NCI-H748 (cell line): ENCODE measurements around the gene ZNF367.

Experiments
- DNase-seq: peaks from one replicate; lab custom pipeline; 2025; ENCODE audit not compliant: unreplicated experiment; lab: John Stamatoyannopoulos, UW

Gene ZNF367

DNA sequence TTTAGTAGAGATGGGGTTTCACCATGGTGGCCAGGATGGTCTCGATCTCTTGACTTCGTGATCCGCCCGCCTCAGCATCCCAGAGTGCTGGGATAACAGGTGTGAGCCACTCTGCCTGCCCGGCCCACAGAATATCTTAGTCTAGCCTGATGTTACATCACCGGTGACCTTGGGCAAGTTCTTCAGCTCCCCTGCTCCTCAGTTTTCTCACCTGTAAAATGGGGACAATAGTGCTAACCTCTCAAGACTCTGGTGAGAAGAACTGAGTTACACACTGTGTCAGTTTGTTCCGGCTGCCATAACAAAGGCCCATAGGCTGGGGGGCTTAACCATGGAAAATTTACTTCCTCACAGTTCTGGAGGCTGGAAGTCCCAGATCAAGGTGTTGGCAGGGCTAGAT is 19.3 kb upstream of the ZNF367 start:
- no peak for DNase-seq

- DNase-seq = no peak
Observed at GRCh38 chr9:96436456-96437126, 18.4 kb upstream of the ZNF367 start.

GRCh38 chr9:96436063-96436455 is 17.9 kb upstream of the ZNF367 start:
- DNase-seq = no peak

GRCh38 chr9:96435345-96435744 is 17.2 kb upstream of the ZNF367 start:
- DNase-seq = no peak

- DNase-seq = no peak
Observed at GRCh38 chr9:96430377-96430776, 12.2 kb upstream of the ZNF367 start.

GRCh38 chr9:96429732-96430131 is 11.6 kb upstream of the ZNF367 start:
- DNase-seq = no peak

GRCh38 chr9:96425500-96426169 is 7.5 kb upstream of the ZNF367 start:
- no peak for DNase-seq

GRCh38 chr9:96423985-96424336 is 5.8 kb upstream of the ZNF367 start:
- no peak for DNase-seq

DNA sequence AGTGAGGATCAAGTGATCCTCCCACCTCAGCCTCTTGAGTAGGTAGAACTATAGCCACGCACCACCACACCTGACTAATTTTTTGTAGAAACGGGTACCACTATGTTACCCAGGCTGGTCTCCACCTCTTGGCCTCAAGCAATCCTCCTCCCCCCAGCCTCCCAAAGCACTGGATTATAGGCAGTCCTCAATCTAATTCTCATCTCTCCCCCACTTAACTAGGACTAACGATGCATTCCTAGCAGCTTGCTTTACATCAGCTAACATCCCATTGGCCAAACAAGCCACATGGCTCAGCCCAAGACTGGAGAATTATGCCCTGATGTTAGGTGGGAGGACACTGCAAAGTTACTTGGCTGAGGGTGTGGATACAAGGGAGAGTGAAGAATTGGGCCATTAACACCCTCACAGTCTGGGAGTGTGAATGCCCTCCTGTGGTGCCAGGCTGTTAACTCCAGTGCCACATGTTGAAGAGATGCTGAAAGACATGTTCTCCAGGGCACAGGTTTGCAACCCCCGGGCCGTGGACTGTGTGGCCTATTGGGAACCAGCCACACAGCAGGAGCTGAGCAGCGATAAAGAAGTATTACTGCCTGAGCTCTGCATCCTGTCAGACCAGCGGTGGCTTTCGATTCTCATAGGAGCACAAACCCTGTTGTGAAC is 5.3 kb upstream of the ZNF367 start:
- DNase-seq = no peak

DNA sequence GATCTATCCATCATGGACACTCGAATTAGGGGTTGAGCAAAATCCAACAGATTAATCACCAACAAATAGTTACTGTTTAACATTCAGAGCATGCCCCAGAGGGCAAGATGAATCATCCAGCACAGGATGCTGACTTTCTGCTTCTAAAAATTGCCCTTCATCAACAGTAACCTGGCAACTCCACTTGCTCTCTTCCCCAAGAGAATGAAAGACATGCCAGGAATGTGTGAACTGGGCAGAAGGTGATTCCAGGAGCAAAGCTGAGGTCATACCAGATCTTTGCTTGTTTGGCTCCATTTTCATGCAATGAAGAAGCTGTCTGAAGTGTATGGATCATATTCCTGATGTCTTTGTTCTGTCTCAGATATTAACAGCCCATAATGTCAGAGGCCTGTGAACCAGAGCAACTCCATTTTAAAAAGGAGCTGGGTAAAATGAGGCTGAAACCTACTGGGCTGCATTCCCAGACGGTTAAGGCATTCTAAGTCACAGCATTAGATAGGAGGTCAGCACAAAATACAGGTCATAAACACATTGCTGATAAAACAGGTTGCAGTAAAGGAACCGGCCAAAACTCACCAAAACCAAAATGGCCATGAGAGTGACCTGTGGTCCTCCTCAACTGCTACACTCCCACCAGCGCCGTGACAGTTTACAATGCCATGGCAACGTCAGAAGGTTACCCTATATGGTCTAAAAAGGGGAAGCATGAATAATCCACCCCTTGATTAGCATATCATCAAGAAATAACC is 2.5 kb upstream of the ZNF367 start:
- DNase-seq = peak; percentile 30

DNA sequence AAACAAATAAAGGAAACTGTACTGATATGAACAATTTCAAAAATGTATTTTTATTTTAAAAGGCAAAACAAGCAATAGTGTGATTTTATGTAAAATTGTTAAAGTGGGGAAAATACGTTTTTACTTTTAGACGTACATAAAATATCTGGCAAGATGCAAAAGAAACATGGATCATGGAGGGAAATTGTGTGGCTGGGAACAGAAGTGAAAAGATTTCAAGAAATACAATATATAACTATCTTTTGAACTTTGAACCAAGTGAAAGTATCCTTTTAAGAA is 1.5 kb upstream of the ZNF367 start:
- DNase-seq = no peak

GRCh38 chr9:96418920-96419690 is 935 bp upstream of the ZNF367 start:
- peak; percentile 96 for DNase-seq

GRCh38 chr9:96417661-96418082 is 498 bp downstream of the ZNF367 start:
- peak; percentile 58 for DNase-seq

GRCh38 chr9:96417051-96417586 is 1.1 kb downstream of the ZNF367 start:
- peak; percentile 93 for DNase-seq

DNA sequence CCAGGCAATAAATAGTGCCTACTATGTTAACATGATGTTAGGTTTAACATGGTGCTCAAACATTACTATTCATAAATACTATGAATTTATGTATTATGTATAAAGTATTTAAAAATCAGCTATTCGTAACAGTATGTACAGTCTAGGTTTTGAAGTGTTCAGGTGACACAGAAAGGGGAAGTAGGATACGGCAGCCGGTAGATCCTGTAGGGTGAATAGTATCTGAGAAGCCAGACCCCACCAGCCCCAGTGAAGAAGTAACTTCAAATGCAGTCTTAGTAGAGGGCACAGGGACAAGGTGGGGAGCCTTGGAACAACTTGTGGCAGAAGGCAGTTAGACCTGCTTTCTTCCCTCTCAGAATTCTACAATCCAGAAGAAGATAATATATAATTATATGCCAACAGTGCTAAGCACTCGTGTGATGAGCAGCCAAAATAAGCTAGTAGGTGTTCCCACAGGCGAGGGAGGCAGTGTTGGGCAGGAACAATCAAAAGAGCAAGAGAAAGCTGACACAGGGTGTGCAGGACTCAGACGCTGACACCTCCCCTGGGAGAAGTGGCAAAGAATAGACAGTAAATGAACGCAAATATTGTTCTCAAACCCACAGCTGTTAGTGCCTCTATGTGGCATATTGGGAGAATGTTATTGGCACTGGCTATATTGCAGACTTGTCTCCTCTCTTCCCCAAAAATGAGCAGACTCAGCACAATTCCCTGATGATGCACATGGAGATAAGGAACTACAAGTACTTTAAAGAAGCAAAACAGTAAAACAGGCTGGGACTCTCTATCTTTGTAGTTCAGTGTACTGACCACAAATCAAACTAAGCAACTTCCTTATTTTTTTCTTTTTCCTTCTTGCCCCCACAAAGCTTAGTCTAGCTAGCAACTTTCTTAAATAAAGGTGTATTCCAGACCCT is 4.6 kb downstream of the ZNF367 start:
- peak; percentile 42 for DNase-seq

- DNase-seq = no peak
Observed at GRCh38 chr9:96412174-96412913, 5.8 kb downstream of the ZNF367 start.

DNA sequence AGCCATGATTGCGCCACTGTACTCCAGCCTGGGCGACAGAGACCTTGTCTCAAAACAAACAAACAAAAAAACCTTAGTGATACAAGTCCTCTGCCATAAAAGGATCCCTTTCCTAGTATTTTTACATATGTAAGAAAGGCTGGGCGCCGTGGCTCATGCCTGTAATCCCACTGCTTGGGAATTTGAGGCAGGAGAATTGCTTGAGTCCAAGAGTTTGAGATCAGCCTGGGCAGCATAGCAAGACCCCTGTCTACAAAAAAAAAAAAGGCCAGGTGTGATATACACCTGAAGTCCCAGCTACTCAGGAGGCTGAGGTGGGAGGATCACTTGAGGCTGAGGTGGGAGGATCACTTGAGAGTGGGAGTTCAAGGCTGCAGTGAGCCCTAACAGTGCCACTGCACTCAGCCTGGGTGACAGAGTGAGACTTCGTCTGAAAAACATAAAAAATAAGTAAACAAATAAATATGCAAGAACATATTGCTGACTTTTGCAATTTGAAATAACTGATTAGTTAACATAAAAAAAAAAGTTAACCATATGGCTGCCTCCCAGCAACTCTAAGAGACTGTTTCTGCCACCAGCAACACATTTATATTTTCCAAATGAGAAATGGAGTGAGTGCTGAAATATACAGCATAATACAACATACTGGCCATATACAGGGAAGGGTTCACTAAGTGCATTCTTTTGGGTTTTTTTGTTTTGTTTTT is 6.9 kb downstream of the ZNF367 start:
- no peak for DNase-seq
